ENCODE results near the gene FOXA2.

DNA sequence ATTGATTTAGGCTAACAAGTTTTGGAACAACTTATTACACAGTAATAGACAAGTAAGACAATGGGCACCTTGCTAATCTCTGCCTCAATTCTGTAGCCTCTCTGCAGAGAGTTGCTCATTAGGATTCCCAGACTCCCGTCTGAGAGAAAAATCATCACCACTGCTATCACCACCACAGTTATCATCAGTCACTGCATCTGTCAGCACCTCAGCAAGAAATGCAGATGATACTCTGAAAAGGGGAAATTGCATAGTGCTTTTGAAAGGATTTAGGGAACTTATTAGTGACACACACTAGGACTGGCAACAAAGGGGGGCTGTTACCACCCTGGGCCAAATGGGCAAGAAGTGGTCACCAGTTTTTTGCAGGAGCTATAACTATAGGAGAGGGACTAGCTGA lies 39.9 kb downstream of the FOXA2 start:
- no peak for TF ChIP-seq YY1 (IDR thresholded peaks at IDR 0.05; ENCODE audit: insufficient read depth, insufficient read length)
- TF ChIP-seq SUZ12 (IDR thresholded peaks at IDR 0.05; ENCODE audit: extremely low read depth, insufficient read depth, insufficient read length) = no peak

All from NT2/D1 (cell line).